Smooth muscle cell of the brain vasculature (primary cell): ENCODE measurements around the gene NEUROD1.

ENCODE experiments used
- DNase-seq: peaks from one replicate; pipeline ENCODE4 v3.0.0-alpha.2; 2012; ENCODE audit warnings: low read depth, low spot score

The NEUROD1 gene

DNA sequence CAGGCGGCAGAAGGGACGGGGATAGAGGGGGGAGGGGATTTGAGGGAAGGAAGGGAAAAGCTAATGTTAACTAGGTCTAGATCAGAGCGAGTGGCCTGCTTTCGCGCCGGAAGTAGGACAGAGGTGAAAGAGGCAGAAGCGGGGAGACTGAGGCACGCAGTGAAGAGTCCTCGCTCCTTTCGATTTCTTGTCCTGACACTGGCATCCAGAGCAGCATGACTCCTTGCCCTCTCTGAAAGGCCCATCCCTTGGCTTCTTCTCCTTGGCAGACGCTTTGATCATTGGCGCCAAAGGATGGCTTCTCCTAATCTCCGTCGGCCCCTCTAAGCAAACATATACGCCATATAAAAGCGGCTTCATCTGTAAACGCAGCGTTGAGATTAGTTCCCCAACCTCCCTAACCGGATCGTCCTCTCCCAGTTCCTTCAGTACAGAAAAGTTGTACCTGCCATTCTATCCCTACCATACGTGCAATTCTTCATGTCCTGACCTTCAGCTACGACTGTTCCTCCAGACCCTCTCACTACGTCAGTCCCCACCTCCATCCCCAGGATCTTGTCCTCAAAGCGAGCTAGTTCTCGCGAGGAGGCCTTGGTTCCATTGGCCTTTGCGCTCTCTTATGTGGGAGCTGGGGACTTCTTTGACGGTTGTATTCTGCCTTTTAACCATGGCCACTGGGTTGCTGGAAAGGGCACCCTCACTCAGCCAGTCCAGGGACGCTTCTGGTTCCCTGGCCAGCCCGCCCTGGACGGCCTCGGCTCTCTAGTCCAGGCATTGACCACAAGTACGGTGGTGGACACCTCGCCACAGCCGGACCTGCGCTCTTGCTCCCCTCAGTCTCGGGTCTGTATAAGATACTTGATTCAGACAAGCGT is 857 bp upstream of the NEUROD1 start:
- no peak for DNase-seq

DNA sequence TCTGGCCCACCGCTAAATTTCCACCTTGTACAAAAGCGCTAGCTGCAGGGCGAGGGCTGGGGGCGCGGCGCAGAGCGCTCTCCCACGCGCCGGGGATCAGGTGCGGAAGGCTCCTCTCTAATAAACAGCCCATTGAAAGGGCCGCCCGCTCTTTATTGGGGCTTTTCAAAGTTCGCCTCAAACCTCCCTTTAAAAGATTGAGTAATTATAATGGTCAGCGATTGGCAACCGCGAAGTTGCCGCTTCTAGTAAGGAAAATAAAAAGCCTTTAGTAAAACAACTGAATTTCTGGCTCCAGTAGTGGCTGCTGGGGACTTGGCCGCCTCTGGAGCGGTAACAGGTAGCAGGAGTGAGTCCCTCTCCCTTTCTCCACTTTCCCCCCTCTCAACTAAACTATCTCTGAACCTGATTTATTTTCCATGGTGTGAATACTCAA is 755 bp downstream of the NEUROD1 start:
- no peak for DNase-seq

DNA sequence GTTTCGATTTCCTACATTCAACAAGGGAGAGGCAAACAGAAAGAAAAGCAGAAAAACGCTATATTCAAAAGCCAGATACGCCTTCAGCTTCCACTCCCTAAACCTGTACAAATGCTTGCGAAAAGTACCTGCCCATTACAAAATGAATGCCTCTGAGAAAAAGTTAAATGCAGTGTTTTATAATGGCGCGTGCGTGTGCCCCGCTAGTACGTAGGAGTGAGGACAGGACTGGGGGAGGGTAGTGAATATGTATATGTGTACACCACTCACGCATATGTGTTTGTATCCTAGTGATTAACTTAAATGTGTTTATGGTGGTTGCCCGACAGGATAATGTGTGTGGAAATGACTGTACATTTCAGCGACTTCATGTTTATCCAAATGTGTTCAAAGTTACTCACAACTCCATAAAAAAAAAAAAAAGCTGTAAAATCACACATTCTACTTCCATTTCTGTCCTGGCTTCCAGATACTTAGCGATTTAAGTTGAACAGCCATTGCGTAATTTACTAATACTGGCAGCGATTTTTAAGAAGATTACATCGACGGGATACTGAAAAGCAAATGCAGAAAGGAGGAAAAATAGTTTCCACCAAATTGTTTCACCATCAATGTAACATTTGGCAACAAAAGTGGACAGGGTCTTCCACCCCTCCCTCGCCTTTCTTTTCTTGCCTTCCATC is 1.3 kb downstream of the NEUROD1 start:
- no peak for DNase-seq

DNA sequence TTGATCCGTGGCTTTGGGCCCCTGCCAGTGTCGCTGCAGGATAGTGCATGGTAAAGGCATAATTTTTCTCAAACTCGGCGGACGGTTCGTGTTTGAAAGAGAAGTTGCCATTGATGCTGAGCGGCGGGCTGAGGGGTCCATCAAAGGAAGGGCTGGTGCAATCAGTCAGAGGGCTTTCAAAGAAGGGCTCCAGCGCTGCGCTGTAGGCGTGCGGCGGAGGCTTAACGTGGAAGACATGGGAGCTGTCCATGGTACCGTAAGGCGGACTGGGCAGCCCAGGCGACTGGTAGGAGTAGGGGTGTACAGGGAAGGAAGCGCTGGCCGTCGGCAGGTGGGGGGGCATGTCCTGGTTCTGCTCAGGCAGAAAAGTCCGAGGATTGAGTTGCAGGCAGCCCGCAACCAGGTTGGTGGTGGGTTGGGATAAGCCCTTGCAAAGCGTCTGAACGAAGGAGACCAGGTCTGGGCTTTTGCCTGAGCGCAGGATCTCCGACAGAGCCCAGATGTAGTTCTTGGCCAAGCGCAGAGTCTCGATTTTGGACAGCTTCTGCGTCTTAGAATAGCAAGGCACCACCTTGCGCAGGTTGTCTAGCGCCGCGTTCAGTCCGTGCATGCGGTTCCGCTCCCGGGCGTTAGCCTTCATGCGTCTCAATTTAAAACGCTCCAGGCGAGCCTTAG is 2.3 kb downstream of the NEUROD1 start:
- peak; percentile 68 for DNase-seq

DNA sequence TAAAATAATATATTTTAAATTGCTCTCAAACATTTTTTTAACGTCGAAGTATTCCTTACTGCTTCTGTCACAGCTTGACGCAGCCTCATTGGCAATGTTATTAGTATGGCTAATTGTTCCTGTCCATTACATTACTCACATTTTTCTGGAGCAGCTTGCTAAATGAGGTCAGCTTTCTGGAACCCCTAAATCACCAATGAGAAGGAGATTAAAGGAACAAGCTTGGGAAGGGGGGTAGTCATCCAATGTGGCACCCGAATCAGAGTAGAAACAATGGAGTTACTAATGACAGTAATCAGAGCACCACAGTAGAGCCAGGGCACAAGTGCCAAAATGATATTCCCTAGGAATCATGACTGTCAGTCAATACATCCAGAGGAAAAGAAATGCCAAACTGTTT is 5.1 kb downstream of the NEUROD1 start:
- DNase-seq: no peak

DNA sequence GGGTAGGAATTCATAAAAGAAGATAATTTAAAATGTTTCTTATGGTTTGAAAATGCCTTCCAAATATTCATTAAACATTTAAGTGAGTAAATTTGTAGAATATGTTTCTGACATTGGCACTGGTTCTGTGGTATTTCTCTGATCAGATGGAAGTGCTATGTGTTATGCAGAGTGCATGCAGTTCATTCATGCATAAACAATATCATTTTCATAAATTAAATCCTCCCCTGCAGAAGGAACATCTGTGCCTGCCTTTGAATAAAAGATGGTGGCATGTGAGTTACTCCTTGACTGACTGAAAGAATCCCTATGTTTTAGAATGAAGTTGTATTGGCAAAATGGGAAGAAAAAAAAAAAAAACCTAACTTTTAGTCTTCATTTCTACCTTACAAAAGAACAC is 5.9 kb downstream of the NEUROD1 start:
- DNase-seq: no peak

DNA sequence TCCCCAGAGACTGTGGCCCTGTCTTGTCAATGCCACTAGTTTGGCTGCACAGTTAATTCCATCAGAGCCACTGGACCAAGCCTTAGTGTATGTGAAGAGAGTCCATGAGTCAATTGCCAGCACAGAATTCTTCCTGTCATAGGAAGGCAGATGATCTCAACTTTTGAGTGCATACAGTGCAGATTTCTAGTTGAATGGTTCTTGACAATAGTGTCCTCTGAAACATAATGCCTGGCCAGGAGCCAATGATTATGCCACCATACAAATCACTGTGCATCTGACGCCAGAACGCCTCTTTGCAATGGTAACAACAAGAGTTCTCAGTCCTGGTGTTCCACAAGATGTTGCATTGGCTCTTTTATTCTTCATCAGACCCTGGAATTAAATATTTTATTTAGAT is 7.1 kb downstream of the NEUROD1 start:
- no peak for DNase-seq

DNA sequence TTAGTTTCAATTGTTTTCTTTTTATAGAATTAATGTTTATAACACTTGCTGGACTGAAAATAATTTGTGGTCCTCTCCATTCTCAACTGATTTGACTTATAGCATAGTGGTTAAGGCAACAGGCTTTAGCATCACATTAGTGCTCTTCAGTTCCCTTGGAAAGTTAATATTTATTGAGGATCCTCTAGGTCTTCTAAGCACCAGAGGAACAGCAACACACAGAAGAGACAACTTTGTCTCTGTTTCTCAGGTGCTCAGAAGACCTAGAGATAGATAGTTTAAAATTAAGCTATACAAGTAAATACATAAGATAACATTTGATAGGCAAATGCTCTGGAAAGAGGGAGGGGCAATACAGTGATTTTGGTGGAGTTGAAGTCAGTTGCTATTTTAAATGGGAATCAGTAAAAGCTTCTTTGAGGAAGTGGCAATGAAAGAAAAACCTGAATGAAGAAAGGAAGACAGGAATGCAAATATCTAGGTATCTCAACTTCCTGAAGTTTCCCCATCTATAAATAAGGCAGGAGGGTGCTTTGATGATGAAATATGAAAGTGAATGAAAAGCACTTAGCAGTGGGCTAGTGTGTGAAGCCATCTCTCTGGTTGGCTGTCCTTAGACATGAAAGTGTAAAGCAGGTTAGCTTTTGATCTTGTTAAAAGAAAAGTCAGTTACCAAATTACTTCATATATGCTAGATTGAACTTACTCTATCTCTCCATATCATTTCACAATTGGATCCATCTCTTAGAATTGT is 7.9 kb downstream of the NEUROD1 start:
- DNase-seq: no peak

DNA sequence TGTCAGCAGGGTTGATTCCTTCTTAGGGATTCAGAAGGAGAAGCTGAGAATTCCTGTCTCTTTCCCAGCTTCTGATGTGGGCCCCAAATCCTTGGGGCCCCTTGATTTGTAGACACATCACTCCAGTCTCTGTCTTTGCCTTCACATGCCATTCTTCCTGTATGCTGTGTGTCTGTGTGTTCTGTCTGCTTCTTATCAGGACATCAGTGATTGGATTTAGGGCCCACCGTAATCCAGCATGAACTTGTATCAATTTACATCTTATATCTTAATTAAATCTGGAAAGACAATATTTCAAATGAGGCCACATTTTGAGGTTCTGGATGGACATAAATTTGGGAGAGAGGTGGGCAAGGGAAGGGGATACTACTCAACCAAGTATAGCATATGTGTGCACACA is 9.7 kb downstream of the NEUROD1 start:
- no peak for DNase-seq

DNA sequence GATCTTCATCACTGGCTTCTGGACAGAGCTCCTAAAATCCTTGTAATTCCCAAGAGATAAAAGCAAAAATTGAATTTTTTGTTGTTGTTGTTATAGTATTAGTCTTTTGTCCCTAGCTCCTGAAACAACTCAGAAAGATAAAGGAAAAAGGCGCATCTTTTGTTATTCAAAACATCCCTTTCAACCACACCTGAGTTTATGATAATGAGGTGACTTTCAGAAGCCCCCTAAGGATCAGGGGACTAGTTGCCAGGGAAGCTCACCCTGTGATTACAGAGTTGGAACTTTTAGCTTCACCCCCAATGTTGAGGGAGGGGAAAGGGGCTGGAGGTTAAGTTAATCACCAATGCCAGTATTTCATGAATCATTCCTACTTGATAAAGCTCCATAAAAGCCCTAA is 13.1 kb downstream of the NEUROD1 start:
- DNase-seq: no peak

DNA sequence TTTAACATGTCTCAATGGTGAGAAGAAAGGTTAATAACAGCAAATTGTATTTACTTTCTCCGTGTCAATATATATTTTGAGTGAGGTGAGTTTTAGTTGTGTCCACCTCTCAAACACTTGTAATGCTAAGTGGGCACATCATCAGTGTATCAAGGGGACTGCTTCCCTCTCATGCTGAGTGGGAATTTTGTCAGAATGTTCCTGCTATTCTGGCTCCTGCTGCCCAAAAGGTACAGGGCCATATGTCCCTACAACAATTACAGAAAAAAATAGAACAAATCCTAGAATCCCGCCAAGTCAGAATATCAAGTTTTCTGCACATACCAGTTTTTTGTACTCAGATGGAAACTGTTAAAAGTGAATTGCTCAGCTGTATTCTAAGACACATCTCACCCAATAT is 18.0 kb downstream of the NEUROD1 start:
- DNase-seq: no peak

DNA sequence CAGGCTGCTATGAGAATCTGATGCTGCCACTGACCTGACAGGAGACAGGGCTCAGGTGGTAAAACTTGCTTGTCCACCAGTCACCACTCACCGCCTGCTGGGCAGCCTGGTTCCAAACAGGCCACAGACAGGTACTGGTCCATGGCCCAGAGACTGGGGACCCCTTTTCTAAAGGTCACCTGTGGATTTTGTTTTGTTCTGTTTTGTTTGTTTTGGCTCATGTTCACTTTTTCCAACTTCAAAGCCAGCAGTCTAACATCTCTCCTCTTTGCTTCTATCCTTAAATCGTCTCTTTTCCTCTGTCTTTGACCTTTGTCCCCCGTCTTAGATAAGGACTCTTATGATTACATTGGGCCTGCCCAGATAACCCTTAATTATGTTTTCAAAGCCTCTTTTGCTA is 20.1 kb downstream of the NEUROD1 start:
- DNase-seq: no peak

DNA sequence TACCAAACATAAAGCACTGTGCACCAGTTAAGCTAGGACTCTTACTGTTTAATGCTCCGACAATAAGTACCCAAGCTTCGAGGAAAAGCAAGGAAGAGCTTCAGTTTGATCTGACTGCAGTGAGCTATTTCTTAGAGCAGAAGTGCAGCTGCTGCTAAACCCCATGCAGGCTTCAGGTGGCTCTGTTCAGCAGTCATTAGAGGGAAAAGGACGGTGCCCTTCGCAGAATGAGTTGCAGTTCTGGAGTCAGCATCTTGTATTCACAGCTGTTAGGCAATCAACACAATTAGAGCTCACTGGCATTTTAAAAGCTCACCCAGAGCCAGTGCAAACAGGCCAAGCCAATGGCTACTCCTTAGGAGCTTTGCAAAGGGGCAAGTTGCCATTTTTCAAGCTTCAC is 21.9 kb downstream of the NEUROD1 start:
- DNase-seq: no peak

DNA sequence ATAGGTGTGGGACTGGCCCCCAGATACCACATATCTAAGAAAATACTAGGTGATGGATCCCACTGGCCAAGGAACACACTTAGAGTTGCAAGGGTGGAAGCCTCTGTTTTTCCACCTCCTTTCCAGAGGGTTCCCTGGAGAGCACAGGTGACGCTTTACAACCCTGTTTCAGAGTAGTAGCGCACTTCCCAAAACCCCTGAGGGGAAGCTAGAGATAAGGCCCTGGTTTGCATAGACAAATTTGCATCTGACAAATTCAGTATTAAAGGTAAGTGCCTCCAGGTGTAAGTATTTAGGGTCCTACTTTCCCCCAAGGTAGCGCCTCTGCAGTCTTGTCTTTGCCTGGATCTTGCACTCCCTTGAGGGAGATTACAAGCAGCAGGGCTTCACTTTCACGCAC is 22.9 kb downstream of the NEUROD1 start:
- no peak for DNase-seq

DNA sequence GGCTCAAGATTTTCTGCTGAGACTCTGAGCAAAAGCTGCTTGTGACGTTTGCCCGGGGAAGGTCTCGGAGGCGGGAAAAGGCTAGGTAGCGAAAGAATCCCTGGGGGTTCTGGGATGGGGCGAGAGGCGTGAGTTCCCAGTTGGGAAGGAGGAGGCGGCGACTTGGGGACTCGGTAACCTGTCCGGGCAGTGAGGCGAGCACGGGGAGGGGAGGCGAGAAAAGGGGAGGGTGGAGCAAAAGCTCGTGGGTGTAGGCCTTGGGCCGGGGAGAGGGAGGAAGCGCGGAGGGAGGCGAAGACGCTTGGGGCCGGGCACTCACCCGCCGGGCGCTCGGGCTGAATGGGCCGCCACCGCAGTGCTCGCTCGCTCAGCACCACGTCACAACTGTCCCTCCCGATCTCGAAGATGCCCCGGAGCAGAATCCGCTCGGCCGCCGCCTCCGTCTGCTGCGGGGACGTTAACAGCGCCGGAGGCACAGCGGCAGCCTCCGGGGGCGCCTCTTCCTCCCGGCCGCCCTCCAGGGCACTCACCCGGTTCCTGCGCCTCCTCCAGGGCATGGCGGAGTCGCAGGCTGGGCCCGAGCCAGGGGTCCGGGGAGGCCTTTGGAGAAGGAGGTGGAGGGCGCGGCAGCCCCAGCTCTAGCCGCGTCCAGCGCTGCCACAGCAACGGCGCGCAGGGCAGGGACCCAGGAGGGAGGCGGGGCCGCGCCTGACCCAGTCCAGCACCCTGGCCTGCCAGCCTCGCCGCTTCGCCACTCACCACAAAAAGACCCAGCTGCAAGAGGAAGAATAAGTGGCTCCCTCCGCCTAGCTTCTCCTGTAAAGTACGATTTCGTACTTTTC is 23.6 kb downstream of the NEUROD1 start, which contains the start of gene CERKL:
CERKL (minus strand) TSS at position 656 of the 842 bp plus-strand sequence; CDS start at position 557, 99 bp downstream.
- DNase-seq: no peak

DNA sequence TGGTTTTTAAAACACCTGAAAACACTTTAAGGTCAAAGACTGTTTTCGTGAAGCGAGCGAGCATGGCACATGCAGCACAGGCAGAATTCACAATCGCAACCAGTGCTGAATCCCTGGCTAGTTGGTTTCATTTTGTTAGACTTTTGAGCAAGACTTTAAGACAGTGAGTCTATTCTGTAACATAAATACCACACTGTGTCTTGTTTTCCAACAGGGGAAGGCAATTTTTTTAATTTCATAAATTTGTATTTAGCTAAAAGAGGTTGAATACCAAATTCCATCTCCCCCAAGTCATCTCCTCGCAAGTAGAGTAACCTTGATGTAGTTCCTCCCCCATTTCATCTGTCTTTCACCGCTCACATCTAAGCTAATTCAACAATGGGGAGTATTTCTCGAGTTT is 24.8 kb downstream of the NEUROD1 start:
- DNase-seq: no peak

DNA sequence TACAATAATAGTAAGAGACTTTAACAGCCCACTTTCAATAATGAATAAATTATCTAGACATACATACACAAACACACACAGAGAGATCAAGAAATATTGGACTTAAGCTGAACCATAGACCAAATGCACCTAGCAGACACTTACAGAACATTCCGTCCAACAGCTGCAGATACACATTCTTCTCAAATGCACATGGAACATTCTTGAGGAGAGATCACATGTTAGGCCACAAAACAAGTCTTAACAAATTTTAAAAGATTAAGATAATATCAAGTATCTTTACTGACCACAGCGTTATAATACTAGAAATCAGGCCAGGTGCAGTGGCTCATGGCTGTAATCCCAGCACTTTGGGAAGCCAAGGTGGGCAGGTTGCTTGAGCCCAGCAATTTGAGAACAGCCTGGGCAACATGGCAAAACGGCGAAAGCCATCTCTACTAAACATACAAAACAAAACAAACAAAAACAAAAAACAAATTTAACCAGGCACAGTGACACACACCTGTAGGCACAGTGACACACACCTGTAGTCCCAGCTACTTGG is 30.8 kb downstream of the NEUROD1 start:
- no peak for DNase-seq

DNA sequence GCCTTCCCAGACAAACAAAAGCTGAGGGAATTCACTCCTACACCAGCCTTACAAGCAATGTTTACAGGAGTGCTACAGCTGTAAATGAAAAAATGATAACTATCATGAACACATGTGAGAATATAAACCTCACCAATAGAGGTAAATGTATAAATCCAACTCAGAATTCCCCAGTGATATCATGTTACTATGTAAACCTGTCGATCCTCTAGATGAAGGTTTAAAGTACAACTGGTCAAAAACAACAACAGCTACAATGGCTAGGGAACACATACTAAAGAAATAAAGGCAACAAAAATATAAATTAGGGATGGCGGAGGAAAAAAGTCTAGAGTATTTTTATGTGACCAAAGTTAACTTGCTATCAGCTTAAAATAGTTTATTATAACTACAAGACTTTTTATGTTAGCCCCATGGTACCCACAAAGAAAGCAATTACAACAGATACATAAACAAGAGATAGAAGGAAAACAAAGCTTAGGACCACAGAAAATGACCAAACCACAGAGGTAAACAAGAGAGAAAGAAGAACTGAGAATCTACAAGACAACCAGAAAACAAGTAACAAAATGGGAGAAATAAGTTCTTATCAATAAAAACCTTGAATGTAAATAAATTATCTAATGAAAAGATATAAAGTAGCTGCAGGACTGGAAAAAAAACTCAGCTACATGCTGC is 31.7 kb downstream of the NEUROD1 start:
- no peak for DNase-seq

DNA sequence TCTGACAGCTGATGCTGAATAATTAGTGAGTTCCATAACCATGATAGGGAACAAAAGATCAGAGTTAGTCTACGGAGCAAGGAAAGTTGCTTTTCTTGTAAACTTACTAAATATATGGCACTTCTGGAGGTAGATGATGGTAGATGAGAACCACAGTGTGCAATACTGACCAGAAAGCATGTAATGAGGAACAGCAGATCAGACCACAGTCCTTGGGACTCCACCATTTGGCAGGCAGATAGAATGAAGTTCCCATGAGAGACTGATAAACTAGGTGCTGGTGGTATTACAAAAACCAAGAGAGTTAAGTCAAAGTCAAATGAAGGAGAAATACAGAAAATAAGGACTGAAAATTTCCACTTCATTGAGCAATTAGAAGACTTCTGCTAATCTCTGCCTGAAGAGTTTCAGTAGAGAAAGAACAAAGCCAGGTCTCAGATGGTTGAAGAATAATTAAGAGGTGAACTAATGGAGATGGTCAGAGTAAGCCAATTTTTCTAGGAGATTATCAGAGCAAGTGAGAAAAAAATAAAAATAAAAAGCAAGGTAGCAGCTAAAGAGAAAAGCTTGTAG is 33.8 kb downstream of the NEUROD1 start:
- no peak for DNase-seq

DNA sequence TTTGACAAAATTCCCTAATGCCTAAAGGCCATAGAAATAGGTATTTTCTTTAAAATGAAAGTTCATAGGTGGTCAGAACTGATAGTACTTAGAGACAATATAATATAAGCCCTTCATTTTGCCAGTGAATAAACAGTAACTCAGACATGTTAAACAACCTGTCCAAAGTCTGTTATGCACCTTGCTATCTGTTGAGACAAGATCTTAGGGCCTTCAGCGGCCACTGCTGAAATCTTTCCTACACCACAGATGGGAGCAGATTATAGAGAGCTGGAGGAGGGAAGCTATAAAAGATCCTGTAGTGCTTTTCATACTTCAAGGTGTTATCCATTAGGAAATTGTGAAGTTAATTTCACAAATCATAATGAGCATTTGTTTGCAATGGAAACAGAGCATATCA is 37.2 kb downstream of the NEUROD1 start:
- no peak for DNase-seq
